SKM-1 treated with dmso at 0.1 percent for 144 hours (cell line): Measurements from ENCODE around the gene DAPK1.
A peak's percentile ranks its signal among the peaks of the same experiment; 100 is the strongest.
"Not testable (repeated sequence)": the region's sequence is repeated elsewhere in the genome, so short reads cannot be mapped to it uniquely, and the experiment has no call there.

Source experiments
- DNase-seq: peaks from one replicate; lab custom pipeline; 2025; ENCODE audit not compliant: unreplicated experiment; lab: John Stamatoyannopoulos, UW

The DAPK1 gene

GRCh38 chr9:87540444-87541105, 42.9 kb downstream of the DAPK1 start:
- DNase-seq, result no peak

- DNase-seq, result no peak
These were observed 44.0 kb downstream of the DAPK1 start for GRCh38 chr9:87541663-87542062.

GRCh38 chr9:87542141-87542540, 44.5 kb downstream of the DAPK1 start:
- DNase-seq, result no peak

- no peak for DNase-seq
These were observed 45.6 kb downstream of the DAPK1 start for GRCh38 chr9:87543251-87543650.

GRCh38 chr9:87545858-87546257, 48.2 kb downstream of the DAPK1 start:
- DNase-seq, result no peak

GRCh38 chr9:87546704-87547103, 49.0 kb downstream of the DAPK1 start:
- no peak for DNase-seq

- no peak for DNase-seq
These were observed 50.0 kb downstream of the DAPK1 start for GRCh38 chr9:87547671-87548081.

GRCh38 chr9:87548159-87548558, 50.5 kb downstream of the DAPK1 start:
- no peak for DNase-seq

GRCh38 chr9:87549088-87549487, 51.4 kb downstream of the DAPK1 start:
- not testable (repeated sequence) for DNase-seq

GRCh38 chr9:87549791-87550190, 52.1 kb downstream of the DAPK1 start:
- DNase-seq, result no peak

- no peak for DNase-seq
These were observed 52.7 kb downstream of the DAPK1 start for GRCh38 chr9:87550253-87550954.

- DNase-seq, result no peak
These were observed 54.1 kb downstream of the DAPK1 start for GRCh38 chr9:87551772-87552217.

- no peak for DNase-seq
These were observed 56.7 kb downstream of the DAPK1 start for GRCh38 chr9:87554171-87554910.

- peak; percentile 76 for DNase-seq
These were observed 57.3 kb downstream of the DAPK1 start for GRCh38 chr9:87554976-87555375.

- no peak for DNase-seq
These were observed 58.4 kb downstream of the DAPK1 start for GRCh38 chr9:87556039-87556438.

GRCh38 chr9:87556821-87557220, 59.2 kb downstream of the DAPK1 start:
- peak; percentile 43 for DNase-seq

GRCh38 chr9:87557996-87558395, 60.3 kb downstream of the DAPK1 start:
- DNase-seq, result no peak

GRCh38 chr9:87558606-87559190, 61.0 kb downstream of the DAPK1 start:
- DNase-seq, result no peak

- no peak for DNase-seq
These were observed 64.4 kb downstream of the DAPK1 start for GRCh38 chr9:87562062-87562461.

- no peak for DNase-seq
These were observed 65.0 kb downstream of the DAPK1 start for GRCh38 chr9:87562530-87563170.

- no peak for DNase-seq
These were observed 66.4 kb downstream of the DAPK1 start for GRCh38 chr9:87564111-87564510.
